ENCODE measurements around the gene SCUBE2. TPM values are rescaled to one million over a fixed set of nuclear protein-coding genes. Genes with fewer than 3 reads are reported as not detected.

The SCUBE2 gene
- total and polyA plus RNA-seq, 12 donors, result 0.22 to 4.1 (median 1.5) TPM

- peaks cover 0 to 11% (median 9%) of the 10 kb centered on the region in 9 donors for H3K4me1 ChIP-seq
- no peak overlapping the region for H3K4me3 ChIP-seq
- DNase-seq (no peak), ATAC-seq (peak in 2 of 8 donors; percentile 21 to 31)
- no peaks in the 10 kb centered on the region for H3K9me3 ChIP-seq
- 84 to 85% methylated on average over 6 of the region's 6 CpGs for WGBS, 2 donors
- no peaks in the 10 kb centered on the region for H3K36me3 ChIP-seq
- intact Hi-C loops (cut with DNase I), result no loop called here
- no peak for TF ChIP-seq CTCF (IDR thresholded peaks at IDR 0.05)
- H3K27ac ChIP-seq, result peak overlapping the region in 1 of 10 donors; percentile 26
- no peaks in the 10 kb centered on the region for H3K27me3 ChIP-seq
Observed at GRCh38 chr11:9056467-9056866, 34.9 kb downstream of the SCUBE2 start.

- Histone ChIP-seq H3K4me3 (no peak overlapping the region), H3K36me3 (no peaks in the 10 kb centered on the region), H3K4me1 (peaks cover 0 to 16% (median 2%) of the 10 kb centered on the region in 9 donors), H3K27me3 (no peaks in the 10 kb centered on the region), H3K9me3 (no peaks in the 10 kb centered on the region), H3K27ac (no peak overlapping the region)
- DNase-seq (no peak), ATAC-seq (peak in 2 of 8 donors; percentile 28 to 35)
- TF ChIP-seq CTCF (IDR thresholded peaks at IDR 0.05), result no peak
- intact Hi-C loops (cut with DNase I), result no loop called here
- 60% methylated on average over 7 of the region's 7 CpGs for WGBS, 2 donors
Observed at GRCh38 chr11:9053316-9054035, 37.9 kb downstream of the SCUBE2 start.

- no peaks in the 10 kb centered on the region for H3K27me3 ChIP-seq
- 84 to 94% methylated on average over 3 of the region's 3 CpGs for WGBS, 2 donors
- no peak overlapping the region for H3K4me3 ChIP-seq
- ATAC-seq, result no peak
- DNase-seq, result no peak
- no peak overlapping the region for H3K27ac ChIP-seq
- no peak for TF ChIP-seq CTCF (IDR thresholded peaks at IDR 0.05)
- H3K36me3 ChIP-seq, result no peaks in the 10 kb centered on the region
- no peaks in the 10 kb centered on the region for H3K9me3 ChIP-seq
- intact Hi-C loops (cut with DNase I), result no loop called here
- peaks cover 0 to 28% (median 8%) of the 10 kb centered on the region in 9 donors for H3K4me1 ChIP-seq
Observed at GRCh38 chr11:9052316-9052715, 39.1 kb downstream of the SCUBE2 start.

GRCh38 chr11:9049959-9050358 is 41.4 kb downstream of the SCUBE2 start:
- Histone ChIP-seq H3K4me1 (peaks cover 0 to 28% (median 8%) of the 10 kb centered on the region in 9 donors), H3K36me3 (no peaks in the 10 kb centered on the region), H3K9me3 (no peaks in the 10 kb centered on the region), H3K27me3 (no peaks in the 10 kb centered on the region), H3K4me3 (no peak overlapping the region), H3K27ac (no peak overlapping the region)
- ATAC-seq (no peak), DNase-seq (no peak)
- TF ChIP-seq CTCF (IDR thresholded peaks at IDR 0.05), result no peak
- WGBS, 2 donors, result 93 to 96% methylated on average over 2 of the region's 2 CpGs
- intact Hi-C loops (cut with DNase I), result no loop called here

Data from heart right ventricle (tissue), 16 donors.